GM06990 (cell line): ENCODE results near the gene PLA1A.
"Not testable (repeated sequence)": the region's sequence is repeated elsewhere in the genome, so short reads cannot be mapped to it uniquely, and the experiment has no call there.

ENCODE experiments used
- DNase-seq: peaks from one replicate; pipeline ENCODE4 v3.0.0-alpha.2; 2011; ENCODE audit not compliant: insufficient read length; ENCODE audit errors: extremely low read depth
- H3K27me3 ChIP-seq: replicated peaks from 2 replicates; pipeline ENCODE4 v1.6.0; 2011; ENCODE audit warnings: low read length; ENCODE audit not compliant: control insufficient read depth, insufficient read depth
- H3K36me3 ChIP-seq: 2 replicates; pipeline ENCODE4 v1.5.1; 2011; ENCODE audit warnings: low read length; ENCODE audit not compliant: control insufficient read depth, insufficient read depth
- H3K4me3 ChIP-seq: replicated peaks from 2 replicates; pipeline ENCODE4 v1.5.1; 2011; ENCODE audit warnings: low read depth, mild to moderate bottlenecking, control low read depth, low read length
- CTCF ChIP-seq: IDR thresholded peaks from 2 replicates; pipeline ENCODE4 v1.5.1; 2011; ENCODE audit warnings: low read length, control low read depth, mild to moderate bottlenecking, inconsistent platforms; ENCODE audit not compliant: insufficient read depth, poor library complexity, severe bottlenecking

Gene PLA1A

GRCh38 chr3:119558626-119559317 lies 38.9 kb upstream of the PLA1A start:
- peak overlapping the region; percentile 90 for H3K4me3 ChIP-seq
- peaks cover 9% of the 10 kb centered on the region for H3K36me3 ChIP-seq
- no peak for DNase-seq
- no peak for TF ChIP-seq CTCF
- no peaks in the 10 kb centered on the region for H3K27me3 ChIP-seq

GRCh38 chr3:119559441-119559963 lies 38.2 kb upstream of the PLA1A start, which contains the start of gene CD80:
Gene CD80 (minus strand): TSS chr3:119559614. CDS start chr3:119557728, 1,886 bp downstream.
- DNase-seq: peak; percentile 78
- Histone ChIP-seq H3K36me3 (peaks cover 6% of the 10 kb centered on the region), H3K27me3 (no peaks in the 10 kb centered on the region), H3K4me3 (peak within 1 kb of the TSS; percentile 90)
- peak; percentile 75 for TF ChIP-seq CTCF

DNA sequence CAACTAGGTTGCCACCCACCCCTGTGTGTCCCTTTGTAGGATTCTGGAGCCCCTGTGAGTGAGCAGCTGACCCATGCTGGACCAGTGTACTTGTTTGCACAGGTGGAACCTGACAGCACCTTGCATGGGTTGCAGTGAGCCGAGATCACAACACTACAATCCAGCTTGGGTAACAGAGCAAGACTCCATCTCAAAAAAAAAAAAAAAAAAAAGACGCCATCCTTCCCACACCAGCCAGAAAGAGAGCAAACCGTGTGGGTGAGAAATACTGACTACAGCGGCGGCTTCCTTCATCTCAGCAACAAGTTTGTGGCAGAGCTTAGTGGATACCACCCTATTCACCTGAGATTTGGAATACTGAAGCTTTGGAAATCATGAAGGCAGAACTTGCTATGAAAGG lies 37.5 kb upstream of the PLA1A start:
- no peak for DNase-seq

DNA sequence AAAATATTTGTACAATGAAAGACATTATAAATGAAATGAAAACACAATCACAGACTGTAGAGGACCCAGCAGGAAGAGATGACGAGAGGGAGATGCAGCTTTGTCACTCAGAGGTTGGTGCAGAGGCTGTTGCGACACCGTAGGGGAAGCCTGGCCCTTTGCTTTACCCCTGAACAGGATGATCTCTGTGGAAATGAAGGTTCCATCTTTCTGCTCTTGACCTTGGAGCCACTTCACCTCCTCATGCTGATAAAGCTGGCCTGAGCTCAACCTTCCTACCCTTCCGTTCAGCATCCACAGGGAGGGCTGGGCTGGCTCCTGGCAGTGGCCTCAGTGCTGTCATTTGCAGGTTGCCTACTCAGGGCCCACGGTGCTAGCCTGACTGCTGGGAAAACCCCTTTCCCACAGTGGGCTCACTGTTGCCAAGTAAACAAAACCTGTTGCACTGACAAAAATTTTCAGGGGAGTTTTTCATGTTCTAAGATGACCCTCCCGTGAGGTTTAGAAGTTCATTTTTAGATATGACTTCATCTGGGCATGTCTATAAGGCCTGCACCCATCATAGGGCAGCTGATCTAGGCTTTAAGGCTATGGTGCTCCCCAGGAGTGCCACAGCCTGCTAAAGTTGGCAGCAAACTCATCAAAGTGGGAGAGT lies 35.3 kb upstream of the PLA1A start:
- 0 out of 2 replicates have a peak, but pooled peaks cover under 1% of the 10 kb centered on the region for H3K36me3 ChIP-seq
- H3K4me3 ChIP-seq: peak overlapping the region; percentile 58
- DNase-seq: peak; percentile 87
- TF ChIP-seq CTCF: no peak
- H3K27me3 ChIP-seq: no peaks in the 10 kb centered on the region

More for the DNA sequence above, 37.5 kb upstream of the PLA1A start:
- TF ChIP-seq CTCF: no peak
- peaks cover 4% of the 10 kb centered on the region; the same call in 1 of the 2 replicates for H3K36me3 ChIP-seq
- no peaks in the 10 kb centered on the region for H3K27me3 ChIP-seq
- peak overlapping the region; percentile 90 for H3K4me3 ChIP-seq

GRCh38 chr3:119563334-119563733 lies 34.4 kb upstream of the PLA1A start:
- not testable (repeated sequence) for H3K27me3 ChIP-seq, DNase-seq, H3K36me3 ChIP-seq, H3K4me3 ChIP-seq

DNA sequence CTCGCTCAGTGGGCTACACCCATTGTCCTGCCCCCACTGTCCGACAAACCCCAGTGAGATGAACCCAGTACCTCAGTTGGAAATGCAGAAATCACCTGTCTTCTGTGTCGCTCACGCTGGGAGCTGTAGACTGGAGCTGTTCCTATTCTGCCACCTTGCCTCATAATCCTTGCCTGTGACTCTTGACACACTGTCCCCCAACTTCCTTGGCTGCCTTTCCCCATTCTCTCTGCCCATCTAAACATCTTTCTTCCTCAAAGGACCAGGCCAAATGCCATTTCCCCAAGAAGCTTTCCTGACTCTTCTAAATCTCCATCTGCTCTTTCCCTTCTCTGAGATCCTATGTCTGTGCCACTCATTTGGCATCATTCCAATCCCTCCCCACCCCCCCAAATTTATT lies 28.5 kb upstream of the PLA1A start:
- no peak overlapping the region for H3K4me3 ChIP-seq
- DNase-seq: no peak
- no peak for TF ChIP-seq CTCF
- no peaks in the 10 kb centered on the region for H3K27me3 ChIP-seq
- no peaks in the 10 kb centered on the region; the same call in 1 of the 2 replicates for H3K36me3 ChIP-seq
